ENCODE results near the gene VPS35L. TPM values are rescaled to one million over a fixed set of nuclear protein-coding genes. Genes with fewer than 3 reads are reported as not detected.
A peak's percentile ranks its signal among the peaks of the same experiment; 100 is the strongest.

The VPS35L gene
- total and polyA plus RNA-seq, 2 of the 13 experiments (the other 11 are each of a cell fraction or from before 2014, with no cell fraction given): 1.4 to 1.6 TPM

- TF ChIP-seq FIP1L1 (IDR thresholded peaks at IDR 0.05; ENCODE audit: borderline replicate concordance, insufficient read depth, low read depth, low read length) (no peak), NCOA5 (CRISPR knock-in tag; IDR thresholded peaks at IDR 0.05) (no peak), HDAC2 (CRISPR knock-in tag; IDR thresholded peaks at IDR 0.05) (0 out of 2 replicates have a peak, but pooled peaks have one; percentile 30), NR2F6 (IDR thresholded peaks at IDR 0.05) (peak; percentile 81), NR2F6 (CRISPR knock-in tag; IDR thresholded peaks at IDR 0.05) (peak; percentile 86), ATF3 (CRISPR knock-in tag; IDR thresholded peaks at IDR 0.05) (peak; percentile 90), FOXA3 (CRISPR knock-in tag; IDR thresholded peaks at IDR 0.05) (peak; percentile 83), ZFAT (CRISPR knock-in tag; conservative IDR thresholded peaks at IDR 0.05) (no peak), ZIK1 (CRISPR knock-in tag; IDR thresholded peaks at IDR 0.05; ENCODE audit: borderline replicate concordance, low read depth) (no peak), KDM5A (IDR thresholded peaks at IDR 0.05; ENCODE audit: borderline replicate concordance, low read length) (no peak), ZNF576 (CRISPR knock-in tag; IDR thresholded peaks at IDR 0.05) (no peak), GATAD2A (CRISPR knock-in tag; IDR thresholded peaks at IDR 0.05) (peak; percentile 65), ZFX (CRISPR knock-in tag; IDR thresholded peaks at IDR 0.05; ENCODE audit: low read depth) (0 out of 2 replicates have a peak, but pooled peaks have one; percentile 30), ZFP82 (CRISPR knock-in tag; IDR thresholded peaks at IDR 0.05; ENCODE audit: borderline replicate concordance) (no peak), MXI1 (IDR thresholded peaks at IDR 0.05; ENCODE audit: borderline replicate concordance, low read depth, low read length) (no peak), PRMT3 (CRISPR knock-in tag; IDR thresholded peaks at IDR 0.05; ENCODE audit: borderline replicate concordance, low read depth) (no peak), THAP11 (CRISPR knock-in tag; IDR thresholded peaks at IDR 0.05) (0 out of 2 replicates have a peak, but pooled peaks have one; percentile 36), ZNF329 (CRISPR knock-in tag; IDR thresholded peaks at IDR 0.05; ENCODE audit: low read depth) (no peak), FOXP4 (CRISPR knock-in tag; IDR thresholded peaks at IDR 0.05) (0 out of 2 replicates have a peak, but pooled peaks have one; percentile 18), ZNF264 (CRISPR knock-in tag; IDR thresholded peaks at IDR 0.05) (0 out of 2 replicates have a peak, but pooled peaks have one; percentile 46), JUNB (CRISPR knock-in tag; IDR thresholded peaks at IDR 0.05; ENCODE audit: borderline replicate concordance) (peak; percentile 87; the same call in 1 of the 2 replicates), ZNF234 (CRISPR knock-in tag; conservative IDR thresholded peaks at IDR 0.05) (no peak), ZBTB7B (CRISPR knock-in tag; IDR thresholded peaks at IDR 0.05) (peak; percentile 62; the same call in 1 of the 2 replicates), HMGXB3 (CRISPR knock-in tag; IDR thresholded peaks at IDR 0.05; ENCODE audit: borderline replicate concordance) (0 out of 2 replicates have a peak, but pooled peaks have one; percentile 38), CCDC6 (CRISPR knock-in tag; IDR thresholded peaks at IDR 0.05) (no peak)
These were observed 144.8 kb downstream of the VPS35L start (continued) for GRCh38 chr16:19700319-19700781.

Data from HepG2 (cell line).